Effector memory CD8-positive, alpha-beta T cell (primary cell): ENCODE measurements around the gene CRYBG2.

Experiments
- ATAC-seq: fragments of 150-1000 bp; cut with Tn5 transposase; replicated peaks from 2 replicates; pipeline ENCODE4 v1.10.0; 2021; ENCODE audit warnings: mild to moderate bottlenecking, moderate library complexity
- DNase-seq, 3 experiments: peaks; one replicate each; pipeline ENCODE4 v3.0.0; 2021
- H3K27ac Mint-ChIP-seq, 2 donors: one replicate each; pipeline ENCODE4 v1.8.0; 2022; ENCODE audit warnings: mild to moderate bottlenecking in 2 of 2, mixed read lengths in 2 of 2, moderate library complexity in 2 of 2
- H3K27me3 Mint-ChIP-seq, 2 donors: one replicate each; pipeline ENCODE4 v1.8.0; 2022; ENCODE audit warnings: mixed read lengths in 2 of 2
- H3K36me3 Mint-ChIP-seq: one replicate; pipeline ENCODE4 v1.8.0; 2022; ENCODE audit warnings: mild to moderate bottlenecking, moderate library complexity, mixed read lengths; ENCODE audit not compliant: insufficient read depth
- H3K4me1 Mint-ChIP-seq, 2 donors: one replicate each; pipeline ENCODE4 v1.8.0; 2022; ENCODE audit warnings: low read depth in 2 of 2, mixed read lengths in 2 of 2
- H3K4me3 Mint-ChIP-seq, 2 donors: one replicate each; pipeline ENCODE4 v1.8.0; 2022; ENCODE audit warnings: mild to moderate bottlenecking in 2 of 2, mixed read lengths in 2 of 2, moderate library complexity in 2 of 2
- H3K9me3 Mint-ChIP-seq, 2 donors: one replicate each; pipeline ENCODE4 v1.8.0; 2022; ENCODE audit warnings: mixed read lengths in 2 of 2

Gene CRYBG2

GRCh38 chr1:26351590-26352337 is 2.2 kb downstream of the CRYBG2 start:
- ATAC-seq, result no peak
- Mint-ChIP-seq H3K27ac (no peak overlapping the region), H3K4me3 (no peak overlapping the region), H3K36me3 (peaks cover 3% of the 10 kb centered on the region), H3K27me3 (peaks cover 6 to 9% of the 10 kb centered on the region in 2 donors), H3K9me3 (no peaks in the 10 kb centered on the region), H3K4me1 (peaks cover 2 to 3% of the 10 kb centered on the region in 2 donors)
- no peak for DNase-seq

- no peak overlapping the region for H3K27ac Mint-ChIP-seq
- no peak overlapping the region for H3K4me3 Mint-ChIP-seq
- H3K36me3 Mint-ChIP-seq, result peaks cover 3% of the 10 kb centered on the region
- H3K27me3 Mint-ChIP-seq, result peaks cover 6 to 8% of the 10 kb centered on the region in 2 donors
- no peak for DNase-seq
- no peak for ATAC-seq
- H3K9me3 Mint-ChIP-seq, result no peaks in the 10 kb centered on the region
- H3K4me1 Mint-ChIP-seq, result peaks cover 2 to 3% of the 10 kb centered on the region in 2 donors
These were observed 3.0 kb downstream of the CRYBG2 start for GRCh38 chr1:26350701-26351589.

DNA sequence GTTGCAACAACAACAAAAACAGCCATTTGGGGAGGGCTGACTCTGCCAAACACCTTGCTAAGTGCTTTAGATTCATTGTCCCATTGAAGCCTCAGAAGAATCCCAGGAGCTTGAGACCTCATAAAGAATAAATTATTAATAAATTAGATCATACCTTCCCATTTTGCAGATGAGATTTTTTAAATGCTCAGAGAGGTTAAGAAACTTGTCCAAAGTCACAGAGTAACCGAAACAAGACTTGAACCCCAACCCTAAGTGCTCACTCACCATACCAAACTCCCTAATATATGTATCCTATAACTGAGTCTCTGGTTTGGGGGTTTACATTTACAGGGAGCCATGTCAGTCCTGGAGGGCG is 3.6 kb downstream of the CRYBG2 start:
- peaks cover 3% of the 10 kb centered on the region for H3K36me3 Mint-ChIP-seq
- peaks cover 5 to 6% of the 10 kb centered on the region in 2 donors for H3K27me3 Mint-ChIP-seq
- peaks cover 0 to 3% of the 10 kb centered on the region in 2 donors for H3K4me1 Mint-ChIP-seq
- H3K9me3 Mint-ChIP-seq, result no peaks in the 10 kb centered on the region
- no peak overlapping the region for H3K27ac Mint-ChIP-seq
- DNase-seq (no peak), ATAC-seq (no peak)
- H3K4me3 Mint-ChIP-seq, result no peak overlapping the region

- Mint-ChIP-seq H3K27ac (no peak overlapping the region), H3K4me3 (no peak overlapping the region), H3K9me3 (no peaks in the 10 kb centered on the region), H3K4me1 (peaks cover 0 to 4% of the 10 kb centered on the region in 2 donors), H3K36me3 (peaks cover 3% of the 10 kb centered on the region), H3K27me3 (peaks cover 5 to 6% of the 10 kb centered on the region in 2 donors)
- no peak for ATAC-seq
- no peak for DNase-seq
These were observed 4.1 kb downstream of the CRYBG2 start for GRCh38 chr1:26349877-26350244.

DNA sequence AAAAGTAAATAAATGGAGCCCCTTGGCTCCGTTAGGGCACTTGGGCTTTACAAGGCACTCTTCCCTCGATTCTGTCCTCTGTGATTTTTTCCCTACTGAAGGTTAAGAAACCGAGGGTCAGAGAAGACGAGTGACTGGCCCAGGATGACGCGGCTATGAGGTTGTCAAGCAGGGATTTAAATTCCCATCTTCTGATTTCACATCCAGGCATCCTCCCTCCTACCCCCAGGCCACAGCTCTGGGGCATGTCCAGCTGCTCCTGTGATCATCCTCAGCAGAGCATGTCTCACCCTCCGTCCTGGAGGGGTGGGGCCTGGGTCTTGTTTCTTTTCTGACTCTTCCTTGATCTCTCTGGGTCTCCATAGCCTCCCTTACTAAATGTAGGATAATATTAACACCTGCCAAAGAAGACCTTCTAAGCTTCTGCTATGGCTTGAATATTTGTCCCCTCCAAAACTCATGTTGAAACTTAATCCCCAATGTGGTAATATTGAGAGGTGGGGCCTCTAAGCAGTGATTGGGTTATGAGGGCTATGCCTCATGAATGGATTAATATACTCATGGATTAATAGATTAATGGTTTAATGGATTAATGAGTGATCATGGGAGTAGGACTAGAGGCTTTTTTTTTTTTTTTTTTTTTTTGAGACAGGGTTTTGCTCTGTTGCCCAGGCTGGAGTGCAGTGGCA is 4.6 kb downstream of the CRYBG2 start:
- ATAC-seq, result no peak
- Mint-ChIP-seq H3K4me3 (no peak overlapping the region), H3K9me3 (no peaks in the 10 kb centered on the region), H3K36me3 (peaks cover 3% of the 10 kb centered on the region), H3K27me3 (peaks cover 5 to 6% of the 10 kb centered on the region in 2 donors), H3K27ac (no peak overlapping the region), H3K4me1 (peaks cover 0 to 4% of the 10 kb centered on the region in 2 donors)
- DNase-seq, result no peak

DNA sequence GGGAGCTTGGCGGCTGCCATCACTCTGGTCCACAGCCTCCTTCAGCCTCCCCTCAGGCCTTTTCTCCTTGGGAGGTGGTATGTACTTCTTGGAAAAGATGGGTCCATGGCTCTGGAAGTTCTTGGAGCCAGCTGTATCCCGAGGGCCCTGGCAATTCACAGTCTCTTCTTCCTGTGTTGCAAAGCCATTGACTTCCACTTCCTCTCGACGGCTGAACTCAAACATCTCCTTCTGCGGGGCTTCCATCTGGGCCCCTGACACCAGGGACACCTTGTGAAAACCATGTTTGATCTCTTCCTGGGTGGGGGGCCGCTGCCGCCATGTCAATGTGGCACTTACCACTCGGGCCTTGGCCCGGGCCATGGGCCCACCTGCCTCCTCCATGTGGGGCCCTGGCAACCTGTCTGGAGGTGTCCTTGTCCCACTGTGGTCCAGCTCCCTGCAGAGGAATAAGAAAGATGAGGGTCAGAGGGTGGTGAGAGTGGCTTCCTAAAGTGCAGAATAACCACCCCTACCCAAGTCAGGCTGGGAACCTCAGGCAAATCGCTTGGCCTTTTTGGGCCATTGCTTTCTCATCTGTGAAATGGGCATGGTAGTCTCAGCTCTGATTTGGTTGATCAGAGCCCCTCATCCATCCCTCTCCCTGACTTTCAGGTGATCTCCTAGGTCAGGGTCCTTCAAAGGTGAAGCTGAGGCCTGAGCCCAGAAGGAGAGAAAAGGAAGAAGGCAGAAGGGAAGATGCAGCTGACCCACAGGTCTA is 7.5 kb downstream of the CRYBG2 start:
- Mint-ChIP-seq H3K4me1 (peaks cover 0 to 2% of the 10 kb centered on the region in 2 donors), H3K27ac (no peak overlapping the region), H3K27me3 (no peaks in the 10 kb centered on the region), H3K4me3 (no peak overlapping the region), H3K9me3 (no peaks in the 10 kb centered on the region), H3K36me3 (peaks cover 3% of the 10 kb centered on the region)
- ATAC-seq (no peak), DNase-seq (no peak)

- DNase-seq (no peak), ATAC-seq (no peak)
- Mint-ChIP-seq H3K4me1 (peaks cover 0 to 2% of the 10 kb centered on the region in 2 donors), H3K4me3 (no peak overlapping the region), H3K36me3 (peaks cover 3% of the 10 kb centered on the region), H3K27me3 (no peaks in the 10 kb centered on the region), H3K9me3 (no peaks in the 10 kb centered on the region), H3K27ac (no peak overlapping the region)
These were observed 8.2 kb downstream of the CRYBG2 start for GRCh38 chr1:26345718-26346117.

GRCh38 chr1:26344147-26344920 is 9.6 kb downstream of the CRYBG2 start:
- DNase-seq, result no peak

DNA sequence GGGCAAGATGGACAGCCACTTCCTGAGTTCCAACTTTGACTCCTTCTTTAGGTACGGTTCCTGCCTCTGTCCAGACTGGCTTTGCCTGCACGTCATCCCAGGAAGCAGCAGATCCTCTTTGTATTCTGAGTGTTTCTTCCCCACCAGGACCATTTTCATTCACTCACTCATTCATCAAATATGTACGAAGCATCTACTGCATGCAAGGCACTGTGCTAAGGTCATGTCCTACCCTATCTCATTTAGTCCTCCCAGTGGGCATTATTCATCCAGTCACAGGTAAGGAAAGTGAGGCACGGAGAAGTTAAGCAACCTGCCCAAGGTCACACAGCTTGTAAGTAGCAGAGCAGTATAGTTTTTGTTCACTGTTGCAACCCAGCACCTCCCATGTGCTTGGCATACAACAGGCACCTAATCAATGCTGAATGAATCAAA is 13.9 kb downstream of the CRYBG2 start:
- Mint-ChIP-seq H3K4me3 (no peak overlapping the region), H3K27ac (no peak overlapping the region), H3K9me3 (no peaks in the 10 kb centered on the region), H3K27me3 (no peaks in the 10 kb centered on the region), H3K36me3 (no peaks in the 10 kb centered on the region), H3K4me1 (peaks cover 7 to 8% of the 10 kb centered on the region in 2 donors)
- ATAC-seq (no peak), DNase-seq (no peak)

More at GRCh38 chr1:26344147-26344920, 9.6 kb downstream of the CRYBG2 start:
- Mint-ChIP-seq H3K4me3 (no peak overlapping the region), H3K36me3 (peaks cover under 1% of the 10 kb centered on the region), H3K9me3 (no peaks in the 10 kb centered on the region), H3K27me3 (no peaks in the 10 kb centered on the region), H3K4me1 (peaks cover 0 to 2% of the 10 kb centered on the region in 2 donors), H3K27ac (no peak overlapping the region)
- ATAC-seq, result no peak

DNA sequence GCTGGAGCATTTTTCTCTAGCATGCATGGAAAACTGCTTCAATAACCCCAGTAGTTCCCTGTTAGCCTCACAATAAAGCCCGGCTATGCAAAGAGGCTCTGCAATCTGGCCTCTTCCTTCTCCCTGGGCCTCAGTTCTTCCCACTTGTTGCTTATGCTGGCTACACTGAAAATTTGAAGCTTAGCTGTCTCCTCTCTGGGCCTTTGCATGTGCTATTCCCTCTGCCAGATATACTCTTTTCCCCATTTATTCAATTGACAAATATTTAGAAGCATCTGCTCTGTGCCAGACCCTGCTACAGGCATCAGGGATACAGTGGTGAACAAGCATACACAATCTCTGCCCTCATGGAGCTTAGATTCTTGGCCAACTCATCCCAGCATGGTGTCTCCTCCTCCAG is 15.3 kb downstream of the CRYBG2 start:
- H3K4me3 Mint-ChIP-seq, result no peak overlapping the region
- H3K36me3 Mint-ChIP-seq, result no peaks in the 10 kb centered on the region
- peaks cover 7 to 8% of the 10 kb centered on the region in 2 donors for H3K4me1 Mint-ChIP-seq
- DNase-seq (no peak), ATAC-seq (no peak)
- no peaks in the 10 kb centered on the region for H3K9me3 Mint-ChIP-seq
- H3K27me3 Mint-ChIP-seq, result no peaks in the 10 kb centered on the region
- H3K27ac Mint-ChIP-seq, result peak overlapping the region in 1 of 2 donors; percentile 32

- no peak for ATAC-seq
- DNase-seq, result no peak
- peak overlapping the region; percentile 15 to 93 for H3K4me3 Mint-ChIP-seq
- peak overlapping the region in 1 of 2 donors; percentile 77 for H3K27ac Mint-ChIP-seq
- no peaks in the 10 kb centered on the region for H3K36me3 Mint-ChIP-seq
- H3K27me3 Mint-ChIP-seq, result no peaks in the 10 kb centered on the region
- peaks cover 7 to 8% of the 10 kb centered on the region in 2 donors for H3K4me1 Mint-ChIP-seq
- H3K9me3 Mint-ChIP-seq, result no peaks in the 10 kb centered on the region
These were observed 16.3 kb downstream of the CRYBG2 start for GRCh38 chr1:26337625-26338024.

DNA sequence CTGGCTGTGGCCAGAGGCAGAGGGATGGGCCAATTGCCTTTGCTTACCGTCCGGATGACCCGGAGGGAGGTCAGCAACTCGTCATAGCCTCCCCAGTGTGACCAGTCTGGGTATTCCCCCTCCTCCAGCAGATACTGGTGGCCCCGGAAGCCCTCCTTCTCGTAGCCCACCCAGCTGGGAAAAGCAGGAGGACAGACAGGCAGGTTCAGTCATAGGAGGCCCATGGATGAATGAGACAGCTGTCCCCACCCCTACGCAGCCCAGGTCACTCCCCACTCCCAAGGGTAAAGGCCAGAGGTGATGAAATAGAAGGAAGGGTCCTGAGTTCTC is 16.8 kb downstream of the CRYBG2 start:
- no peak for DNase-seq
- Mint-ChIP-seq H3K4me1 (peaks cover 7 to 8% of the 10 kb centered on the region in 2 donors), H3K27me3 (no peaks in the 10 kb centered on the region), H3K27ac (peak overlapping the region in 1 of 2 donors; percentile 77), H3K36me3 (no peaks in the 10 kb centered on the region), H3K4me3 (peak overlapping the region; percentile 88 to 93), H3K9me3 (no peaks in the 10 kb centered on the region)
- ATAC-seq, result no peak
